ENCODE data around the gene HECTD4. TPM values are rescaled to one million over a fixed set of nuclear protein-coding genes. Genes with fewer than 3 reads are reported as not detected.

The HECTD4 gene
- total RNA-seq, 2 experiments from 2014 or later: 34.5 to 62.4 TPM

DNA sequence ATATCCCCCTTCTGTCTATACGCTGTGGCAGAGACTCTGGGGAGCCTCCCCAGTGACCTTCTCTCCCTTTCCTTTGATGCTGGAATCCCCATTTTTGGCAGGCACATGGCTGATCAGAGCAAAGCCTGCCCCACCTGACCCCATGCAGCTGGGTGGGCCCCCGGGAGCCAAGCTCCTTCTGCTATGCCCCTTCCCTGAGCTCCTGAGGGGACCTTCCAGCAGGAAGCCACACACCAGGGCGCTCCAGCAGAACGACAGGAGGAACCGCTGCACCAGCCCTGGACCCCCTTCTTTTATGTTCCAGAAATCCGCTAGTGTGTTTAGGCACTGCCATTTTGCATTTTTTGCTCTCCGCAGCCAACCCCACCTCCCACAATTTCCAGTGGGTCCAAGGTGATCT lies 212.3 kb downstream of the HECTD4 start:
- Histone ChIP-seq H3K36me3 (ENCODE audit: insufficient read depth, low read length) (peaks cover 20% of the 10 kb centered on the region), H3K79me2 (ENCODE audit: insufficient read depth, low read depth, low read length) (no peaks in the 10 kb centered on the region), H3K27ac (ENCODE audit: low read depth, low read length, poor library complexity, severe bottlenecking) (no peak overlapping the region), H3K4me1 (ENCODE audit: insufficient read depth, low read length, poor library complexity, severe bottlenecking) (no peaks in the 10 kb centered on the region), H2AFZ (ENCODE audit: low read length) (no peak overlapping the region), H3K4me2 (ENCODE audit: low read length) (no peak overlapping the region), H3K9me3 (ENCODE audit: low read length) (no peaks in the 10 kb centered on the region), H3K9me2 (ENCODE audit: insufficient read depth, low read length) (no peaks in the 10 kb centered on the region), H4K20me1 (ENCODE audit: insufficient read depth, low read length) (no peaks in the 10 kb centered on the region), H3K4me3 (ENCODE audit: low read depth, low read length, poor library complexity, severe bottlenecking) (no peak overlapping the region)
- intact Hi-C loops (cut with micrococcal nuclease; ENCODE audit: unreplicated experiment): no loop called here
- DNase-seq (ENCODE audit: low spot score): no peak
- TF ChIP-seq CTCF (conservative IDR thresholded peaks at IDR 0.05; ENCODE audit: low read length): no peak
- no peak for TF ChIP-seq EZH2phosphoT487 (IDR thresholded peaks at IDR 0.05; ENCODE audit: borderline replicate concordance, low read depth, low read length)
- ChIA-PET POLR2A (interaction anchor here (0.6 kb wide), 1 partner anchor 19 kb away, joined by 3 read pairs; no protein-coding TSS in a partner anchor), CTCF (ENCODE audit: unreplicated experiment) (no interaction called here)
- no TSS peak for BruUV-seq (replicated peaks)

DNA sequence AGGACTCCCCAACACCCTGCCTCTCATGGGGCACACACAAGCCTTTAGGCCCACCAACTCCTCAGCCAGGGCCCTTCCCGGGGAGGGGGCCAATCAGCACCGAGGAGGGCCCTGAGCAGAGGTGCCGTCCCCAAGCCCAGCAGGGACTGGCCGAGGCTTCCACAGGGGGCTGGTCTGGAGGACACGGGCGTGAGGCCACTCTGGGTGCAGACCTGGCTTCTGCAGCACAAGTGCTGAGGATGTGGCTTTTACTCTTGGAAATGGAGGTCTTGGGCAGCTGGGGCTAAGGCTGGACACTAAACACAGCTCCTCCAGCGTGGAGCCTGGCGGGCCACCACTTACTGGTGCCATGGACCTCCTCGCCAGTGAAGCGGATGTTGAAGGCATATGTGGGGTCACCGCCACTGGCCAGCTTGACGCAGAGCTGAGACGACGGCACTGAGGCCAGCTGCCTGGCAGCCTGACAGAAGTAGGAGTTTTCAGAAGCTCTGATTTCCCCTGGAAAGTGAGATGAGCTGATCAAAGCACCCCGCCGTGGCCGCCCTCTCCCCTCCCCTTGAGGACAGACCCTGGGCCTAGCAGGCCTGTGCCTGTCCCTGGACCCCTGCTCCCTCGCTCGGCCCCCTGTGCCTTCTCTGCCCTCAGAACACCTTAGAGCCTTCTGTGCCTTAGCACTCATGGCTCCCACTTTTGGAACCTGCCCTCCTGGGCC lies 212.9 kb downstream of the HECTD4 start:
- Histone ChIP-seq H2AFZ (ENCODE audit: low read length) (no peak overlapping the region), H3K4me1 (ENCODE audit: insufficient read depth, low read length, poor library complexity, severe bottlenecking) (no peaks in the 10 kb centered on the region), H3K9me3 (ENCODE audit: low read length) (no peaks in the 10 kb centered on the region), H3K4me3 (ENCODE audit: low read depth, low read length, poor library complexity, severe bottlenecking) (no peak overlapping the region), H3K4me2 (ENCODE audit: low read length) (no peak overlapping the region), H3K79me2 (ENCODE audit: insufficient read depth, low read depth, low read length) (no peaks in the 10 kb centered on the region), H3K9me2 (ENCODE audit: insufficient read depth, low read length) (no peaks in the 10 kb centered on the region), H3K27ac (ENCODE audit: low read depth, low read length, poor library complexity, severe bottlenecking) (no peak overlapping the region), H3K36me3 (ENCODE audit: insufficient read depth, low read length) (peaks cover 15% of the 10 kb centered on the region; the same call in 1 of the 2 replicates), H4K20me1 (ENCODE audit: insufficient read depth, low read length) (no peaks in the 10 kb centered on the region)
- CTCF ChIA-PET (ENCODE audit: unreplicated experiment): no interaction called here
- no TSS peak for BruUV-seq (replicated peaks)
- TF ChIP-seq EZH2phosphoT487 (IDR thresholded peaks at IDR 0.05; ENCODE audit: borderline replicate concordance, low read depth, low read length) (no peak), CTCF (conservative IDR thresholded peaks at IDR 0.05; ENCODE audit: low read length) (no peak)
- no peak for DNase-seq (ENCODE audit: low spot score)
- POLR2A ChIA-PET: interaction anchor here (0.9 kb wide), 1 partner anchor 233 kb away, joined by 3 read pairs; no protein-coding TSS in a partner anchor
- intact Hi-C loops (cut with micrococcal nuclease; ENCODE audit: unreplicated experiment): no loop called here

- Histone ChIP-seq H3K9me3 (ENCODE audit: low read length) (no peaks in the 10 kb centered on the region), H3K79me2 (ENCODE audit: insufficient read depth, low read depth, low read length) (no peaks in the 10 kb centered on the region), H3K4me1 (ENCODE audit: insufficient read depth, low read length, poor library complexity, severe bottlenecking) (no peaks in the 10 kb centered on the region), H3K27ac (ENCODE audit: low read depth, low read length, poor library complexity, severe bottlenecking) (no peak overlapping the region), H2AFZ (ENCODE audit: low read length) (no peak overlapping the region), H3K4me3 (ENCODE audit: low read depth, low read length, poor library complexity, severe bottlenecking) (no peak overlapping the region), H3K4me2 (ENCODE audit: low read length) (no peak overlapping the region), H3K9me2 (ENCODE audit: insufficient read depth, low read length) (no peaks in the 10 kb centered on the region), H3K36me3 (ENCODE audit: insufficient read depth, low read length) (peaks cover 15% of the 10 kb centered on the region; the same call in 1 of the 2 replicates), H4K20me1 (ENCODE audit: insufficient read depth, low read length) (no peaks in the 10 kb centered on the region)
- BruUV-seq (replicated peaks): no TSS peak
- no peak for DNase-seq (ENCODE audit: low spot score)
- intact Hi-C loops (cut with micrococcal nuclease; ENCODE audit: unreplicated experiment): no loop called here
- ChIA-PET POLR2A (interaction anchor here (0.9 kb wide), 1 partner anchor 232 kb away, joined by 3 read pairs; no protein-coding TSS in a partner anchor), CTCF (ENCODE audit: unreplicated experiment) (no interaction called here)
- TF ChIP-seq CTCF (conservative IDR thresholded peaks at IDR 0.05; ENCODE audit: low read length) (no peak), EZH2phosphoT487 (IDR thresholded peaks at IDR 0.05; ENCODE audit: borderline replicate concordance, low read depth, low read length) (no peak)
Observed at GRCh38 chr12:112168561-112168971, 213.7 kb downstream of the HECTD4 start.
